Measurements from ENCODE around the gene GJD2. TPM values are rescaled to one million over a fixed set of nuclear protein-coding genes. Genes with fewer than 3 reads are reported as not detected.

GJD2 gene
- total RNA-seq, 2 experiments from 2014 or later = not detected

- DNase-seq (no peak), ATAC-seq (no peak)
- CTCF ChIA-PET = no interaction called here
- no peaks in the 10 kb centered on the region for H3K27me3 Mint-ChIP-seq (ENCODE audit: low read depth)
- no peaks in the 10 kb centered on the region for H3K4me1 Mint-ChIP-seq (ENCODE audit: low read depth)
- no peaks in the 10 kb centered on the region for H3K36me3 Mint-ChIP-seq (ENCODE audit: low read depth)
- no peaks in the 10 kb centered on the region for H3K9me3 Mint-ChIP-seq (ENCODE audit: insufficient read depth)
- POLR2A ChIA-PET = no interaction called here
- no peak overlapping the region for H3K4me3 Mint-ChIP-seq
- no peak overlapping the region for H3K27ac Mint-ChIP-seq
Measured at GRCh38 chr15:34768530-34768929, 13.7 kb upstream of the GJD2 start.

DNA sequence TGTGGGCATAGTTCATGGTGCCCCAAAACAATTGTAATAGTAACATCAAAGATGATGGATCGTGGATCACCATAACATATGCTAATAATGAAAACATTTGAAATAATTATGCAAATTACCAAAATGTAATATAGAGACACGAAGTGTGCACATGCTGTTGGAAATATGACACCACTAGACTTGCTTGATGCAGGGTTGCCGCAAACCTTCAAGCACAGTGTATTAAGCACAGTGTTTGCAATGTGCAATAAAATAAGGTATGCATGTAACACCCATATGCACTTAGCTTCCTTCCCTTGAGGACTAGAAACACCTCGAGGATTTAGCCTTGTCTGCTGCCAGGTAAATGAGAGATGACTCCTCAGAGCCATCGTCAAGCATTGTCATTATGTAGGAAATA, 10.9 kb upstream of the GJD2 start:
- CTCF ChIA-PET = no interaction called here
- POLR2A ChIA-PET = no interaction called here
- no peak for DNase-seq
- H3K4me1 Mint-ChIP-seq (ENCODE audit: low read depth) = no peaks in the 10 kb centered on the region
- no peak overlapping the region for H3K27ac Mint-ChIP-seq
- H3K27me3 Mint-ChIP-seq (ENCODE audit: low read depth) = peaks cover 6% of the 10 kb centered on the region
- H3K36me3 Mint-ChIP-seq (ENCODE audit: low read depth) = no peaks in the 10 kb centered on the region
- no peak for ATAC-seq
- H3K9me3 Mint-ChIP-seq (ENCODE audit: insufficient read depth) = no peaks in the 10 kb centered on the region
- no peak overlapping the region for H3K4me3 Mint-ChIP-seq

GRCh38 chr15:34760909-34761308, 6.1 kb upstream of the GJD2 start:
- Mint-ChIP-seq H3K27ac (no peak overlapping the region), H3K36me3 (ENCODE audit: low read depth) (no peaks in the 10 kb centered on the region), H3K9me3 (ENCODE audit: insufficient read depth) (no peaks in the 10 kb centered on the region), H3K4me3 (no peak overlapping the region), H3K27me3 (ENCODE audit: low read depth) (peaks cover 23% of the 10 kb centered on the region), H3K4me1 (ENCODE audit: low read depth) (no peaks in the 10 kb centered on the region)
- CTCF ChIA-PET = no interaction called here
- no peak for DNase-seq
- ATAC-seq = no peak
- POLR2A ChIA-PET = no interaction called here

GRCh38 chr15:34759992-34760391, 5.2 kb upstream of the GJD2 start:
- CTCF ChIA-PET = no interaction called here

GRCh38 chr15:34759347-34759746, 4.5 kb upstream of the GJD2 start:
- Mint-ChIP-seq H3K27me3 (ENCODE audit: low read depth) (peaks cover 32% of the 10 kb centered on the region), H3K36me3 (ENCODE audit: low read depth) (no peaks in the 10 kb centered on the region), H3K4me3 (no peak overlapping the region), H3K9me3 (ENCODE audit: insufficient read depth) (no peaks in the 10 kb centered on the region), H3K27ac (no peak overlapping the region), H3K4me1 (ENCODE audit: low read depth) (no peaks in the 10 kb centered on the region)
- ATAC-seq (no peak), DNase-seq (no peak)
- ChIA-PET CTCF (no interaction called here), POLR2A (no interaction called here)

More at GRCh38 chr15:34759992-34760391, 5.2 kb upstream of the GJD2 start:
- H3K4me3 Mint-ChIP-seq = no peak overlapping the region
- H3K4me1 Mint-ChIP-seq (ENCODE audit: low read depth) = no peaks in the 10 kb centered on the region
- peaks cover 32% of the 10 kb centered on the region for H3K27me3 Mint-ChIP-seq (ENCODE audit: low read depth)
- no peak for DNase-seq
- POLR2A ChIA-PET = no interaction called here
- no peak overlapping the region for H3K27ac Mint-ChIP-seq
- no peak for ATAC-seq
- no peaks in the 10 kb centered on the region for H3K9me3 Mint-ChIP-seq (ENCODE audit: insufficient read depth)
- no peaks in the 10 kb centered on the region for H3K36me3 Mint-ChIP-seq (ENCODE audit: low read depth)

- ChIA-PET POLR2A (interaction anchor here (0.6 kb wide), 2 partner anchors 1299 to 1971 kb away, joined by 3 read pairs; no protein-coding TSS in a partner anchor), CTCF (no interaction called here)
- Mint-ChIP-seq H3K27me3 (ENCODE audit: low read depth) (peaks cover 38% of the 10 kb centered on the region), H3K9me3 (ENCODE audit: insufficient read depth) (no peaks in the 10 kb centered on the region), H3K27ac (no peak overlapping the region), H3K36me3 (ENCODE audit: low read depth) (no peaks in the 10 kb centered on the region), H3K4me1 (ENCODE audit: low read depth) (peaks cover 6% of the 10 kb centered on the region), H3K4me3 (no peak overlapping the region)
- ATAC-seq (no peak), DNase-seq (no peak)
Measured at GRCh38 chr15:34757262-34757661, 2.5 kb upstream of the GJD2 start.

GRCh38 chr15:34755419-34755773, 598 bp upstream of the GJD2 start:
- Mint-ChIP-seq H3K4me3 (no peak overlapping the region), H3K4me1 (ENCODE audit: low read depth) (peaks cover 6% of the 10 kb centered on the region), H3K27me3 (ENCODE audit: low read depth) (peaks cover 38% of the 10 kb centered on the region), H3K36me3 (ENCODE audit: low read depth) (no peaks in the 10 kb centered on the region), H3K9me3 (ENCODE audit: insufficient read depth) (no peaks in the 10 kb centered on the region), H3K27ac (no peak overlapping the region)
- CTCF ChIA-PET = no interaction called here
- no peak for ATAC-seq
- POLR2A ChIA-PET = no interaction called here
- no peak for DNase-seq

- Mint-ChIP-seq H3K9me3 (ENCODE audit: insufficient read depth) (no peaks in the 10 kb centered on the region), H3K4me1 (ENCODE audit: low read depth) (peaks cover 6% of the 10 kb centered on the region), H3K27ac (no peak overlapping the region), H3K4me3 (no peak overlapping the region), H3K36me3 (ENCODE audit: low read depth) (no peaks in the 10 kb centered on the region), H3K27me3 (ENCODE audit: low read depth) (peaks cover 36% of the 10 kb centered on the region)
- POLR2A ChIA-PET = no interaction called here
- CTCF ChIA-PET = no interaction called here
- no peak for DNase-seq
- ATAC-seq = no peak
Measured at GRCh38 chr15:34754171-34754601, 612 bp downstream of the GJD2 start.

DNA sequence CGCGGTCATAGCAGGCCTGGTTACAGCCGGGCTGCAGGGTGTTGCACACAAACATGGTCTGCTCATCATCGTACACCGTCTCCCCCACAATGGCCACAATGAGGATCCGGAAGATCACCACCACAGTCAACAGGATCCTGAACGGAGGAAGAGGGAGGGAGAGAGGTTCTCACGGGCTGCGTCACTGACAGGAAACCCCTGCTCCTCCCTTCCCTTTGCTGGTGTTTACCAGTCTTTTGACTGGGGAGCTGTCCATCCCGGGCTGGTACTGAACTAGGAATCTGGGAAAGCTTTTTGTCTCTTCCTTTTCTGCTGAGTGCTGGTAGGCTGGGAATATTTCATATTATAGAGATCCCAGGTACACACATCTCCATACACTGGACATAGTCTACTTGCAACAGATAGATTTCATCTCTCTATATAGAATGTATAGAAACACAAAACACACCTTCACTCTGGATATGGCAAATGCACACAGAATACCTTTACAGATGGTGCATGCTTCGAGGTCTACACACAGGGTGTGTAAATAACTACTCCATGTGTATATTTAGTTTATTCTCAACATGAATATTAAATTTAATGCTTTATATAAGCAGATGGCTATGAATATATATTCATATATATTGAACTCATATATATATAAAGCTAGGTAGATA, 1.4 kb downstream of the GJD2 start:
- H3K4me3 Mint-ChIP-seq = no peak overlapping the region
- peaks cover 6% of the 10 kb centered on the region for H3K4me1 Mint-ChIP-seq (ENCODE audit: low read depth)
- ATAC-seq (no peak), DNase-seq (no peak)
- POLR2A ChIA-PET = no interaction called here
- peaks cover 39% of the 10 kb centered on the region for H3K27me3 Mint-ChIP-seq (ENCODE audit: low read depth)
- no peak overlapping the region for H3K27ac Mint-ChIP-seq
- CTCF ChIA-PET = no interaction called here
- H3K9me3 Mint-ChIP-seq (ENCODE audit: insufficient read depth) = no peaks in the 10 kb centered on the region
- no peaks in the 10 kb centered on the region for H3K36me3 Mint-ChIP-seq (ENCODE audit: low read depth)

GRCh38 chr15:34749691-34750090, 5.1 kb downstream of the GJD2 start:
- peaks cover 6% of the 10 kb centered on the region for H3K4me1 Mint-ChIP-seq (ENCODE audit: low read depth)
- H3K27ac Mint-ChIP-seq = no peak overlapping the region
- no peak for DNase-seq
- H3K36me3 Mint-ChIP-seq (ENCODE audit: low read depth) = no peaks in the 10 kb centered on the region
- no peak overlapping the region for H3K4me3 Mint-ChIP-seq
- CTCF ChIA-PET = no interaction called here
- ATAC-seq = no peak
- peaks cover 26% of the 10 kb centered on the region for H3K27me3 Mint-ChIP-seq (ENCODE audit: low read depth)
- POLR2A ChIA-PET = no interaction called here
- no peaks in the 10 kb centered on the region for H3K9me3 Mint-ChIP-seq (ENCODE audit: insufficient read depth)

GRCh38 chr15:34739346-34739745, 15.5 kb downstream of the GJD2 start:
- Mint-ChIP-seq H3K9me3 (ENCODE audit: insufficient read depth) (no peaks in the 10 kb centered on the region), H3K27ac (no peak overlapping the region), H3K4me1 (ENCODE audit: low read depth) (no peaks in the 10 kb centered on the region), H3K4me3 (no peak overlapping the region), H3K36me3 (ENCODE audit: low read depth) (no peaks in the 10 kb centered on the region), H3K27me3 (ENCODE audit: low read depth) (peaks cover 8% of the 10 kb centered on the region)
- no peak for ATAC-seq
- CTCF ChIA-PET = no interaction called here
- POLR2A ChIA-PET = no interaction called here
- no peak for DNase-seq

GRCh38 chr15:34738002-34738401, 16.8 kb downstream of the GJD2 start:
- Mint-ChIP-seq H3K27ac (no peak overlapping the region), H3K4me1 (ENCODE audit: low read depth) (no peaks in the 10 kb centered on the region), H3K4me3 (no peak overlapping the region), H3K9me3 (ENCODE audit: insufficient read depth) (no peaks in the 10 kb centered on the region), H3K27me3 (ENCODE audit: low read depth) (peaks cover 12% of the 10 kb centered on the region), H3K36me3 (ENCODE audit: low read depth) (no peaks in the 10 kb centered on the region)
- DNase-seq (no peak), ATAC-seq (no peak)
- ChIA-PET CTCF (no interaction called here), POLR2A (no interaction called here)

DNA sequence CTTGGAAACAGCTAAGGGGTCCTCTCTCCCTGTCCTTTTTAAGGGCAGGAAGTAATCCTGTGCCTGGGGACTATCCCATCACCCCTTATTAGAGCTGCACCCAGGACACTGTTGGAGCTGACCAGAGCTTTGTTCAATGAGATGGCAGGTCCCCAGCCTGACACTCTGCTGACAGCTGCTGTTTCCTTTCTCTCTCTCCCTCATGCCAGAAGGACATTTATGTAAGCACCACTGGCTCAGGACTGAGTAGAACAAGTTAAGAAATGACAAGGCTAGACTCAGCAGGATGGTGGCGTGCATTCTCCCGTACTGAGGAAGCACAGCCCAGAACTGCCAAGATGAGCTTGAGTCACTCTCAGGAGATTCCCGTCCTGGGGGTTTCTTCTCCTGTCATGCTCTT, 17.3 kb downstream of the GJD2 start:
- Mint-ChIP-seq H3K27me3 (ENCODE audit: low read depth) (peaks cover 14% of the 10 kb centered on the region), H3K36me3 (ENCODE audit: low read depth) (no peaks in the 10 kb centered on the region), H3K9me3 (ENCODE audit: insufficient read depth) (no peaks in the 10 kb centered on the region), H3K4me3 (no peak overlapping the region), H3K27ac (no peak overlapping the region), H3K4me1 (ENCODE audit: low read depth) (peaks cover under 1% of the 10 kb centered on the region)
- POLR2A ChIA-PET = no interaction called here
- ATAC-seq = no peak
- DNase-seq = no peak
- CTCF ChIA-PET = no interaction called here
